SK-N-SH (cell line): ENCODE results near the gene SEMA3F. TPM values are rescaled to one million over a fixed set of nuclear protein-coding genes. Genes with fewer than 3 reads are reported as not detected.

Source experiments
- CTCF ChIA-PET: fragments of 300-600, 350-600 bp; formaldehyde crosslinking; extraction: SDS; loops from one replicate; lab custom pipeline; 2021; lab: Yijun Ruan, JAX
- POLR2A ChIA-PET: fragments of 350-600 bp; sonication (Branson Sonifier 250); formaldehyde crosslinking; extraction: SDS; loops from one replicate; lab custom pipeline; 2020; ENCODE audit warnings: antibody characterized with exemption, inconsistent platforms; lab: Yijun Ruan, JAX
- DNase-seq: peaks from one replicate; pipeline ENCODE4 v3.0.0; 2012
- H2AFZ ChIP-seq: fragments of 200-600 bp; sonication (generic); 2 replicates; pipeline ENCODE4 v1.8.1; 2016; ENCODE audit warnings: antibody characterized with exemption, mild to moderate bottlenecking, low read depth
- H3F3A ChIP-seq: fragments of 200-600 bp; sonication (generic); replicated peaks from 2 replicates; pipeline ENCODE3; 2016; ENCODE audit warnings: antibody characterized with exemption, mild to moderate bottlenecking; ENCODE audit not compliant: insufficient read depth
- H3K27ac ChIP-seq, 2 experiments: fragments of 200-500 bp in 1 of 2; fragments of 200-600 bp in 1 of 2; sonication (Bioruptor generic) in 1 of 2; sonication (generic), shearing (Covaris generic) in 1 of 2; 2 replicates each; pipeline versions ENCODE4 v1.5.1 to v1.6.1; 2014 to 2016; ENCODE audit warnings: low read depth in 2 of 2, inconsistent platforms in 1 of 2, low read length in 1 of 2, mild to moderate bottlenecking in 1 of 2, mixed read lengths in 1 of 2
- H3K27me3 ChIP-seq: fragments of 200-600 bp; sonication (generic), shearing (Covaris generic); 2 replicates; pipeline ENCODE4 v1.6.1; 2016; ENCODE audit warnings: mixed run types; ENCODE audit not compliant: insufficient read depth
- H3K36me3 ChIP-seq, 2 experiments: fragments of 200-500 bp in 1 of 2; fragments of 200-600 bp in 1 of 2; sonication (Bioruptor generic) in 1 of 2; sonication (generic) in 1 of 2; replicated peaks in 1 of 2; 2 replicates each; pipeline versions ENCODE3 to v1.5.1; 2014 to 2016; ENCODE audit warnings: low read length in 1 of 2, mild to moderate bottlenecking in 1 of 2; ENCODE audit not compliant: insufficient read depth in 2 of 2, control insufficient read depth in 1 of 2
- H3K4me1 ChIP-seq, 2 experiments: fragments of 200-500 bp in 1 of 2; fragments of 200-600 bp in 1 of 2; sonication (Bioruptor generic) in 1 of 2; sonication (generic), shearing (Covaris generic) in 1 of 2; 2 replicates each; pipeline versions ENCODE4 v1.5.1 to v1.6.1; 2014 to 2016; ENCODE audit warnings: low read depth in 1 of 2, low read length in 1 of 2, mixed run types in 1 of 2; ENCODE audit not compliant: insufficient read depth in 2 of 2, control insufficient read depth in 1 of 2
- H3K4me2 ChIP-seq: fragments of 200-600 bp; sonication (generic), shearing (Covaris generic); 2 replicates; pipeline ENCODE4 v1.6.1; 2017; ENCODE audit warnings: mixed run types
- H3K4me3 ChIP-seq, 2 experiments: fragments of 200-500 bp in 1 of 2; fragments of 200-600 bp in 1 of 2; sonication (Bioruptor generic) in 1 of 2; sonication (generic), shearing (Covaris generic) in 1 of 2; 2 replicates each; pipeline versions ENCODE4 v1.5.1 to v1.8.1; 2014 to 2016; ENCODE audit warnings: low read depth in 2 of 2, inconsistent platforms in 1 of 2, low read length in 1 of 2, mild to moderate bottlenecking in 1 of 2, mixed read lengths in 1 of 2, moderate library complexity in 1 of 2
- H3K79me2 ChIP-seq: fragments of 200-600 bp; sonication (generic); 2 replicates; pipeline ENCODE4 v1.8.1; 2017; ENCODE audit warnings: mild to moderate bottlenecking; ENCODE audit not compliant: insufficient read depth
- H3K9ac ChIP-seq: fragments of 200-600 bp; sonication (generic); 2 replicates; pipeline ENCODE4 v1.6.1; 2017; ENCODE audit warnings: mixed run types
- H3K9me2 ChIP-seq: fragments of 200-600 bp; sonication (generic); 2 replicates; pipeline ENCODE4 v1.6.1; 2017; ENCODE audit warnings: mixed run types
- H3K9me3 ChIP-seq: fragments of 200-600 bp; sonication (generic); 2 replicates; pipeline ENCODE4 v1.6.1; 2017; ENCODE audit warnings: mixed run types, mild to moderate bottlenecking, moderate library complexity
- H4K20me1 ChIP-seq: fragments of 200-600 bp; sonication (generic); 2 replicates; pipeline ENCODE4 v1.6.1; 2017; ENCODE audit warnings: mild to moderate bottlenecking, mixed run types; ENCODE audit not compliant: insufficient read depth
- GATA2 ChIP-seq: sonication (generic); formaldehyde crosslinking; IDR thresholded peaks from 2 replicates; pipeline ENCODE4 v1.5.0; 2020; ENCODE audit warnings: mild to moderate bottlenecking, missing genetic modification reagents
- MAX ChIP-seq: IDR thresholded peaks from 2 replicates; pipeline ENCODE4 v1.4.0; 2012; ENCODE audit warnings: low read depth
- POLR2AphosphoS5 ChIP-seq: IDR thresholded peaks from 2 replicates; pipeline ENCODE4 v1.6.1; 2012; ENCODE audit warnings: low read depth, low read length
- SMC3 ChIP-seq: IDR thresholded peaks from 2 replicates; pipeline ENCODE4 v1.6.1; 2012; ENCODE audit warnings: low read depth, low read length, improper control_type of control experiment
- TAF1 ChIP-seq: IDR thresholded peaks from 2 replicates; pipeline ENCODE4 v1.6.1; 2012; ENCODE audit warnings: low read depth, mild to moderate bottlenecking, low read length, moderate library complexity, borderline replicate concordance
- USF1 ChIP-seq: IDR thresholded peaks from 2 replicates; pipeline ENCODE4 v1.4.0; 2012; ENCODE audit warnings: low read depth, borderline replicate concordance
- WGBS: methylation state at CpG from one replicate; pipeline ENCODE4 v1.1.6; 2017; ENCODE audit warnings: low lambda C conversion rate; 5-methylcytosine and 5-hydroxymethylcytosine counted together
- polyA plus RNA-seq, 3 experiments: library from polyadenylated mRNA; depleted of rRNA; stranded (reverse); fragments of >200 nt; gene quantifications; 2 replicates each; pipeline ENCODE4 v1.2.3, GENCODE V29; 2012
- TF ChIP-seq, protein P1 (sequence below): IDR thresholded peaks from 2 replicates; pipeline ENCODE4 v1.6.1; 2012; ENCODE audit warnings: mild to moderate bottlenecking, low read depth, low read length, moderate library complexity
- TF ChIP-seq, protein P2 (sequence below): fragments of 200-600 bp; sonication (generic); IDR thresholded peaks from 2 replicates; pipeline ENCODE4 v1.6.1; 2017; ENCODE audit warnings: antibody characterized with exemption, mild to moderate bottlenecking, moderate library complexity

Gene SEMA3F
- polyA plus RNA-seq, 1 of the 3 experiments (the other 2 are of a cell fraction): 30.4 TPM

DNA sequence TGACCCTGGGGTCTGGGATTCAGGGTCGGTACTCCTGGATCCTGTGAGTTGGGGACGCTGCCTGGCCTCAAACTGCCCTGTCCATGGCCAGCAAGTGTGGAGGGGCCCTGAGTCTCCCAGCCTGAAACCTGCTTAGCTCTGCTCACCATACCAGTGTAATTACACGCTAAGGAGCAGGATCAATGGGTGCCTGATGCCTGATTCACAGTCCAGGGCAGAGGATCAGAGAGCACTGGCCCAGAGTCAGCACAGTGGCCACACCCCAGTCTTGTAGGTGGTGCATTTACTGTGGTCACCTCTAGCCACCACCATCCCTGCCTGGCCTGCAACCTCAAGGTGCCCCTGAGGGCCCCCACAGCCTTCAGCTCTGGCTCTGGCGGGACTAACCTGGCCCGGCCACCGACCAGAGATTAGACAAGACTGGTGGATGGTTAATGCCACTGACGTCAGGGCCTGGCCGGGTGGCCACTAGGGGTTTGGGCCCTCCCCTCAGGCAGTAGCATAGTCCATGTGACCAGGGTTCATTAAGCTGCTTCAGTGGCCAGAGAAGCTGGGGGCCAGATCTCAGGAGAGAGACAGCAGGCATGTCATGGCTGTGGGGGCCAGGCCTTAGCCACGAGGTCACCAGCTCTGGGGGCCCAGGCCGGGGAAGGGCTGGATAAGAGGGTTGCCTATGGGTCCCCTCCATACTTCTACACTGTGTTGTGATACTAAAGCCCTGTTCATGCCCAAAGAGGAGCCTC lies 46.6 kb downstream of the SEMA3F start:
- Histone ChIP-seq H3K4me1 (peaks cover 0 to 11% of the 10 kb centered on the region in 2 experiments; a peak in 1 of 4 replicates), H3K9me2 (no peaks in the 10 kb centered on the region), H3K4me2 (no peak overlapping the region), H3K4me3 (no peak overlapping the region), H3K9me3 (no peaks in the 10 kb centered on the region), H3K27ac (no peak overlapping the region), H4K20me1 (no peaks in the 10 kb centered on the region), H3K36me3 (no peaks in the 10 kb centered on the region), H3K9ac (no peak overlapping the region), H3F3A (no peaks in the 10 kb centered on the region), H3K79me2 (no peaks in the 10 kb centered on the region), H3K27me3 (peaks cover 53% of the 10 kb centered on the region), H2AFZ (no peak overlapping the region)
- DNase-seq: no peak
- ChIA-PET CTCF (interaction anchor here (0.8 to 61.6 kb wide), 7 partner anchors 10 to 80 kb away, joined by 3 to 1375 read pairs (median 10); partner anchors contain the start of gene GNAT1), POLR2A (interaction anchor here (0.6 kb wide), 1 partner anchor 9 kb away, joined by 3 read pairs; no protein-coding TSS in a partner anchor)
- TF ChIP-seq, protein P1, sequence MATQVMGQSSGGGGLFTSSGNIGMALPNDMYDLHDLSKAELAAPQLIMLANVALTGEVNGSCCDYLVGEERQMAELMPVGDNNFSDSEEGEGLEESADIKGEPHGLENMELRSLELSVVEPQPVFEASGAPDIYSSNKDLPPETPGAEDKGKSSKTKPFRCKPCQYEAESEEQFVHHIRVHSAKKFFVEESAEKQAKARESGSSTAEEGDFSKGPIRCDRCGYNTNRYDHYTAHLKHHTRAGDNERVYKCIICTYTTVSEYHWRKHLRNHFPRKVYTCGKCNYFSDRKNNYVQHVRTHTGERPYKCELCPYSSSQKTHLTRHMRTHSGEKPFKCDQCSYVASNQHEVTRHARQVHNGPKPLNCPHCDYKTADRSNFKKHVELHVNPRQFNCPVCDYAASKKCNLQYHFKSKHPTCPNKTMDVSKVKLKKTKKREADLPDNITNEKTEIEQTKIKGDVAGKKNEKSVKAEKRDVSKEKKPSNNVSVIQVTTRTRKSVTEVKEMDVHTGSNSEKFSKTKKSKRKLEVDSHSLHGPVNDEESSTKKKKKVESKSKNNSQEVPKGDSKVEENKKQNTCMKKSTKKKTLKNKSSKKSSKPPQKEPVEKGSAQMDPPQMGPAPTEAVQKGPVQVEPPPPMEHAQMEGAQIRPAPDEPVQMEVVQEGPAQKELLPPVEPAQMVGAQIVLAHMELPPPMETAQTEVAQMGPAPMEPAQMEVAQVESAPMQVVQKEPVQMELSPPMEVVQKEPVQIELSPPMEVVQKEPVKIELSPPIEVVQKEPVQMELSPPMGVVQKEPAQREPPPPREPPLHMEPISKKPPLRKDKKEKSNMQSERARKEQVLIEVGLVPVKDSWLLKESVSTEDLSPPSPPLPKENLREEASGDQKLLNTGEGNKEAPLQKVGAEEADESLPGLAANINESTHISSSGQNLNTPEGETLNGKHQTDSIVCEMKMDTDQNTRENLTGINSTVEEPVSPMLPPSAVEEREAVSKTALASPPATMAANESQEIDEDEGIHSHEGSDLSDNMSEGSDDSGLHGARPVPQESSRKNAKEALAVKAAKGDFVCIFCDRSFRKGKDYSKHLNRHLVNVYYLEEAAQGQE: no peak
- no peak for TF ChIP-seq MAX
- TF ChIP-seq, protein P2, sequence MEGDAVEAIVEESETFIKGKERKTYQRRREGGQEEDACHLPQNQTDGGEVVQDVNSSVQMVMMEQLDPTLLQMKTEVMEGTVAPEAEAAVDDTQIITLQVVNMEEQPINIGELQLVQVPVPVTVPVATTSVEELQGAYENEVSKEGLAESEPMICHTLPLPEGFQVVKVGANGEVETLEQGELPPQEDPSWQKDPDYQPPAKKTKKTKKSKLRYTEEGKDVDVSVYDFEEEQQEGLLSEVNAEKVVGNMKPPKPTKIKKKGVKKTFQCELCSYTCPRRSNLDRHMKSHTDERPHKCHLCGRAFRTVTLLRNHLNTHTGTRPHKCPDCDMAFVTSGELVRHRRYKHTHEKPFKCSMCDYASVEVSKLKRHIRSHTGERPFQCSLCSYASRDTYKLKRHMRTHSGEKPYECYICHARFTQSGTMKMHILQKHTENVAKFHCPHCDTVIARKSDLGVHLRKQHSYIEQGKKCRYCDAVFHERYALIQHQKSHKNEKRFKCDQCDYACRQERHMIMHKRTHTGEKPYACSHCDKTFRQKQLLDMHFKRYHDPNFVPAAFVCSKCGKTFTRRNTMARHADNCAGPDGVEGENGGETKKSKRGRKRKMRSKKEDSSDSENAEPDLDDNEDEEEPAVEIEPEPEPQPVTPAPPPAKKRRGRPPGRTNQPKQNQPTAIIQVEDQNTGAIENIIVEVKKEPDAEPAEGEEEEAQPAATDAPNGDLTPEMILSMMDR: no peak
- no peak for TF ChIP-seq USF1
- TF ChIP-seq GATA2 (CRISPR knock-in tag): no peak
- no peak for TF ChIP-seq POLR2AphosphoS5
- no peak for TF ChIP-seq TAF1
- TF ChIP-seq SMC3: no peak
- WGBS: 57% methylated on average over 2 of the region's 10 CpGs
